Measurements from ENCODE around the gene NSUN4. TPM values are rescaled to one million over a fixed set of nuclear protein-coding genes. Genes with fewer than 3 reads are reported as not detected.
A peak's percentile ranks its signal among the peaks of the same experiment; 100 is the strongest.
"Not testable (repeated sequence)": the region's sequence is repeated elsewhere in the genome, so short reads cannot be mapped to it uniquely, and the experiment has no call there.

Gene NSUN4
- total RNA-seq, 1 donor from 2014 or later, result 11.3 TPM

- DNase-seq (ENCODE audit: low read depth), result not testable (repeated sequence)
Observed at GRCh38 chr1:46325285-46326076, 15.1 kb upstream of the NSUN4 start.

- not testable (repeated sequence) for DNase-seq (ENCODE audit: low read depth)
Observed at GRCh38 chr1:46328182-46328581, 12.4 kb upstream of the NSUN4 start.

DNA sequence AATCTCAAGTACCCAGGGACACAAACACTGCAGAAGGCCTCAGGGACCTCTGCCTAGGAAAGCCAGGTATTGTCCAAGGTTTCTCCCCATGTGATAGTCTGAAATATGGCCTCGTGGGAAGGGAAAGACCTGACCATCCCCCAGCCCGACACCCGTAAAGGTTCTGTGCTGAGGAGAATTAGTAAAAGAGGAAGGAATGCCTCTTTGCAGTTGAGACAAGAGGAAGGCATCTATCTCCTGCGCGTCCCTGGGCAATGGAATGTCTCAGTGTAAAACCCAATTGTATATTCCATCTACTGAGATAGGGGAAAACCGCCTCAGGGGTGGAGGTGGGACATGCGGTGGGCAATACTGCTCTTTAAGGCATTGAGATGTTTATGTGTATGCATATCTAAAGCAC lies 10.8 kb upstream of the NSUN4 start:
- DNase-seq (ENCODE audit: low read depth), result not testable (repeated sequence)

DNA sequence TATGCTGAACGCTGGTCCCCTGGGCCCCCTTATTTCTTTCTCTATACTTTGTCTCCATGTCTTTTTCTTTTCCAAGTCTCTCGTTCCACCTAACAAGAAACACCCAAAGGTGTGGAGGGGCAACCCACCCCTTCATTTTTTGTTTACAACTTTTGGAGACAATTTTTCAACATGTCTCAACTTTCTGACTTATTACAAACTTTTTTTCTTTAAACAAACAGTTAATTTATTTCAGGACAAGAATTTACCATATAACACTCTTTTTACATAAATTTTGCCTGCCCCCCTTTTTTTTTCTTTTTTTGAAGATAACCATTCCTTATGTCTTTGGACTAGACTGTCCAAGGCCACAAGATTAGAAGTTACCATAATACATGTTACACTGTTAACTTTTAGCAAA lies 10.2 kb upstream of the NSUN4 start:
- DNase-seq (ENCODE audit: low read depth), result not testable (repeated sequence)

DNA sequence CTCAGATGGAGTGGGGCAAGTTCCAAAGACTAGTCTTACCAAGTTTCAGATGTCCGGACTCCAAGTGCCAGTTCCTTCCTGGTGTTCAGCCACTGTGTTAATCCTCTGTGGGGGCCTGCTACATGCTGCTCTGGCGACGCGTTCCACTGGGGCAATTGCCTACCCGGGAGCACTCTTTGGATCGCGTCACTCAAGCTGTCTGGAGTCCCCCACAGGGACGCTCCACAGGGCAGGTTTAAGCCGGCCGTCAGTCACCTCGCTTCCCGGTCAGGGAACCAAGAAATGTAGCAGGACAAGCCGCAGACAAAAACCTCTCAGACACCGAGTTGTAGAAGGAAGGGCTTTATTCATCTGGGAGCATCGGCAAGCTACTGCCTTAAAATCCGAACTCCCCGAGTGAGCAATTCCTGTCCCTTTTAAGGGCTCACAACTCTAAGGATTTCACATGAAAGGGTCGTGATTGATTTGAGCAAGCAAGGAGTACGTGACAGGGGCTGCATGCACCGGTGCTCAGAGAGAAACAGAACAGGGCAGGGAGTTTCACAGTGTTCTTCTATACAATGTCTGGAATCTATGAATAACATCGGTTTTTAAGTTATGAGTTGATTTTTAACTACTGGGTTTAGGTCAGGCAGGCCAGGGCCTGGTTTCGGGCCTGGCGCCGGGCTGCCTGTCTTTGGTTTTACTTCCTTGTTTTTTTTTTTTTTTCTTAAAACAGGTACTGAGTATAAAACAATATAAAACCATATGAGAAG lies 8.6 kb upstream of the NSUN4 start:
- DNase-seq (ENCODE audit: low read depth), result not testable (repeated sequence)

- DNase-seq (ENCODE audit: low read depth), result peak; percentile 25
Observed at GRCh38 chr1:46333300-46334029, 7.1 kb upstream of the NSUN4 start.

DNA sequence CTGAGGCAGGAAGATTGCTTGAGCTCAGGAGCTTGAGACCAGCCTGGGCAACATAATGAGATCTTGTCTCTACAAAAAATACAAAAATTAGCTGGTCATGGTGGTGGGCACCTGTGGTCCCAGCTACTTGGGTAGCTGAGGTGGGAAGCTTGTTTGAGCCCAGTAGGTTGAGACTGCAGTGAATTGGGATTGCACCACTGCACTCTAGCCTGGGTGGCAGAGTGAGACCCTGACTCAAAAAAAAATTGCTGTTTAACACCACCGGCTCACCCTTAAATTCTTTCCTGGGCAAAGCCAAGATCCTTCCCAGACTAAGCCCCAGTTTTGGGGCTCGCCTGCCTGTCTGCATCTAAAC lies 6.6 kb upstream of the NSUN4 start:
- no peak for DNase-seq (ENCODE audit: low read depth)

GRCh38 chr1:46335081-46335480 lies 5.5 kb upstream of the NSUN4 start:
- no peak for DNase-seq (ENCODE audit: low read depth)

DNA sequence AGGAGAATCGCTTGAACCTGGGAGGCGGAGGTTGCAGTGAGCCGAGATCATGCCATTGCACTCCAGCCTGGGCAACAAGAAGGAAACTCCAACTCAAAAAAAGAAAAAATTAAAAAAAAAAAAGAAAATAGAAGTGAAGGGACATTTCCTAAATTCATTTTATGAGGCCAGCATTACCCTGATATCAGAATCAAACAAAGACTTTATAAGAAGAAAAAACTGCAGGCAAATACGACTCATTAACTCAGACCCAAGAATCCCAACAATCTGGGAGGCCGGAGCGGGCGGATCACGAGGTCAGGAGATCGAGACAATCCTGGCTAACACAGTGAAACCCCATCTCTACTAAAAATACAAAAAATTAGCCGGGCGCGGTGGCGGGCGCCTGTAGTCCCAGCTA lies 3.2 kb upstream of the NSUN4 start:
- not testable (repeated sequence) for DNase-seq (ENCODE audit: low read depth)

- no peak for DNase-seq (ENCODE audit: low read depth)
Observed at GRCh38 chr1:46341222-46342083, 846 bp downstream of the NSUN4 start.

DNA sequence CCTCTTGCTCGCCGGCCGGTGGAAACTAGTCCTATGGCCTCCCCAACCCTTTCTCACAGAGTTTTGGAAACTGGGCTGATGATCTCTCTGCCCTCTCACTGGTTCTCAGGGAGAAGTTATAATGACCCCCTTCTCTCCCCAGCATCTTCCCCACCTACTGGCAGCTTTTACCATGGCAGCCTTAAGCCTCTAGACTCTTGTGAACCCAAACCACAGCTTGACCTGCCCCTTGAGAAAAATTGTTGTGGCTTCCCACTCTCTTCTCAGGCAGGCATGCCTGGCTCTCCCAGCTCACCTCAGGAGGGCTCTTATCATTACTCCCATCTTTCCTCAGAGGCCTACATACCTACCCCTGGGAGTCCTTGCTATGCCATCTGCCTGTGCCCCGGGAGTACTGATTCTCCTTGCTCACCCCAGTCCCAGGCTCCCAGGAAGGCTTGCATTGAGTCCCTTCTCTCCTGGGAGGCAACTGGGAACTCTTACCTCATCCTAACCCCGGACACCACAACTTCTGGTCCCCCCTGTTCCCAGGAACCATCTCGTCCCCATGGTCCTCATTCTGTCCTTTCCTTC lies 1.6 kb downstream of the NSUN4 start:
- DNase-seq (ENCODE audit: low read depth), result peak; percentile 64

DNA sequence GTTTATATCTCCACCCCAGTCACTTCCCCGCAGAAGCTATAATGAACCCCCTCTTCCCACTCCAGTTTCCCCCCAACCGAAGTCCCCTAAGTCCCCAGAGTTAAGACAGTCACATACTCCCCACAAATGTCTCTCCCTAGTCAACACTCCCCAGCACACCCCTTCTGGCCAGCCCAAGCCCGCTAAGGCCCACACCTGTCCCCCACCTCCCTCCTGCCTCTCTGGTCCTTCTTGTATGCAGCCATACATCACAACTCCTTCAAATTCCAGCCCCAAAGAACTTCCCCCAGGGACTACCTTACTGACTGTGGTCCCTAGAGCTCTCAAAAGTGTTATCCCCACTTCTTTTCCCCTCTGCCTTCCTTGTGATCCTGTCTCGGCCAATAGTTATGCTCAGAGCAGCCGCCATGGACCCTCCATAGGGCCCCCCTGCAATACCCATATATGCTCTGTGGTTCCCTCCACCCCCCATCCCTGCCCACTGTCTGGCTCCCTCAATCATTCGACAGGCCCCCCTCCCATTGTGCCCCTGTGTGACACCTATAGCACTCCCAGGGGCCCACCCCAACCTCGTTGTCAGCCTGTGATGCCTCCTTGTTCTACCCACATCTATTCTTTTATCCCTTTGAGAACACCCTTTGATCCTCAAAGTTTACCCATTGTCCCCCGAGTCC lies 2.2 kb downstream of the NSUN4 start:
- DNase-seq (ENCODE audit: low read depth), result no peak

DNA sequence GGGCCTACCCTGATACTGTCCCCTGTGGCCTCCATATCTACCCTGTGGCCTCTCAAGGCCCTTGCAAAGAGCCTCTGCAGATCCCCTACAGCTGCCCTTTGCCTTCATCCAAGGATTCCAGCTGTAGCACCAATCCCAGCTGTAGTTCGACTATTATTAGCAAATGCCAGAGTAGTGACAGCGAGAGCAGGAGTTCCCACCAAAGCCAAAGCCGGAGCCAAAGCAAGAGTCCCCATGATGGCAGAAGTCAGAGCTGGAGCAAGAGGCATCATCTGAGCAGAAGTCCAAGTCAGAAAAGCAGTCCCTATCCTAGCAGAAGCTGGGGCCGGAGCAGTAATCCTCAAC lies 2.7 kb downstream of the NSUN4 start:
- peak; percentile 76 for DNase-seq (ENCODE audit: low read depth)

DNA sequence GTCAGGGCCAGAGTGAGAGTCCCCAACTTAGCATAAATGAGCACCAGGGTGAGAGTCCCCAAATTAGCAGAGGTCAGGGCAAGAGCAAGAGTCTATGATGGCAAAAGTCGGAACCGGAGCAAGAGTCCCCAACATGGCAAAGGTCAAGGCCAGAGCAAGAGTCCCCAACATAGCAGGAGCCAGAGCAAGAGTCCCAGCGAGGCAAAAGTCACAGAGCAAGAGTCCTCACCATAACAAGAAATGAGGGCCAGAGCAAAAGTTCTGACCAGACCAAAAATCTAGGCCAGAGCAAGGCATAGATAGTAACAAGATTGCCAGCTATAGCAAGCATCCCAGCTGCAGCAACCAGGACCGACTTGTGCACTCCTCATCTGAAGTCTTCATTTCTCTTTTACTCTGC lies 3.1 kb downstream of the NSUN4 start:
- DNase-seq (ENCODE audit: low read depth), result no peak

- DNase-seq (ENCODE audit: low read depth), result no peak
Observed at GRCh38 chr1:46344481-46344880, 3.9 kb downstream of the NSUN4 start.

DNA sequence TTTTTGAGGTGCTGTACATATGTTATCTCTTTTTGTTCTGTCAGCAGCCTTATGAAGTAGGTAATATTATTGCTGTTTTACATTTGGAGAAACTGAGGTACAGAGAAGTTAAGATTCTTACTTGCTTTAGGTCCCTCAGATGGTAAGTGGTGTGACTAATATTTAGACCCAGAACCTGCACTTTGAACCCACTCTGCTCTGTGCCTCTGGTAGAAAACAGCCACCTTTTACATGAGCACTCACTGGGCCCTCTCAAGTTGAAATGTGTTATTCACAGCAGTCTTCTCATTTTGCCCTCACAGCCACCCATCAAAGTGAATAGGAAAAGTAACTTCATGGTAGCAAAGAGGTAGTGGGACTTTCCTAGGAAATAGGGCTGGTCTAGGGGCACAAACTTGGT lies 4.7 kb downstream of the NSUN4 start:
- no peak for DNase-seq (ENCODE audit: low read depth)

DNA sequence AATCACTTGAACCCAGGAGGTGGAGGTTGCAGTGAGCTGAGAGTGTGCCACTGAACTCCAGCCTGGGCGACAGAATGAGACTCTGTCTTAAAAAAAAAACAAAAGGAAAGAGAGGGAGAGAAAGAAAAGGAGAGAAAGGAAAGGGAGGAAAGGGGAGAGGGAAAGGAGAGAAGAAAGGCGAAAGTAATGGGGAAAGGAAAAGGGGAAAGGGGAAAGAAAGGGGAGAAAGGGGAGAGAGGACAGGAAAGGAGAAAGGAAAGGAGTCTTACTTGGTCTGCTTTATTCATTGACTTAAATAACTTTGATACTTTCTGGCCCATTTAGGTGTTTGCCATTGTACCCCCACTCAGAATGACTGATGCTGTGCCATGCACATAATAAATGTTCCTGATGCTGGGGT lies 11.8 kb downstream of the NSUN4 start:
- DNase-seq (ENCODE audit: low read depth), result no peak

- not testable (repeated sequence) for DNase-seq (ENCODE audit: low read depth)
Observed at GRCh38 chr1:46355920-46356319, 15.3 kb downstream of the NSUN4 start.

DNA sequence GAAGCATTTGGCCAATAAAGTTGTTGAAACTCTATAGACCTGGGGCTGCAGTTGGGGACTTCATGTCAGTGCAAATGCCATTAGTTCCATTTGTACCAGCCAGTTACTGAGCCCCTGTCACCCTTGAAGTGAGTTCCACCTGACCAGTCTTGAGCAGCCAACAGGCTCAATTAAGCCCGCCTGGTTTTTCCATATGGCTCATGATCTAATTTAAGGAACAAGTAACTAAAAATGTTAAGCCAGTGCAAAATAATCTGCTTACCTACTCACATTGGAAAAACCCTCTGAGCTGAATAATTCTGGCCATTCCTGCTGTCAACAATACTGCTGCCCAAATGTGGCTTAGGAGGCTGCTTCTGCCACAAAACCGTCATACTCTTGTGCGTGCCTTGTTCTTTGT lies 21.6 kb downstream of the NSUN4 start:
- no peak for DNase-seq (ENCODE audit: low read depth)

GRCh38 chr1:46363121-46363520 lies 22.5 kb downstream of the NSUN4 start:
- DNase-seq (ENCODE audit: low read depth), result no peak

Data from myocyte (in vitro differentiated cells).